Neutrophil (primary cell): ENCODE measurements around the gene CIB4.

ENCODE experiments used
- H3K27ac ChIP-seq: fragments of 200-600 bp; sonication (generic); 2 replicates; pipeline ENCODE4 v1.5.1; 2016; ENCODE audit warnings: mild to moderate bottlenecking, moderate library complexity
- H3K27me3 ChIP-seq: fragments of 200-600 bp; sonication (generic); 2 replicates; pipeline ENCODE4 v1.6.0; 2016; ENCODE audit warnings: mild to moderate bottlenecking
- H3K36me3 ChIP-seq: fragments of 200-600 bp; sonication (generic); 2 replicates; pipeline ENCODE4 v1.5.1; 2017
- H3K4me1 ChIP-seq, 2 experiments: fragments of 200-600 bp in 1 of 2; sonication (generic) in 1 of 2; 1 replicate in 1 of 2; 2 replicates in 1 of 2; pipeline versions ENCODE4 v1.5.1 to v1.6.1; 2013 to 2016; ENCODE audit warnings: low read depth in 1 of 2, low read length in 1 of 2, mild to moderate bottlenecking in 1 of 2, moderate library complexity in 1 of 2; ENCODE audit not compliant: control insufficient read depth in 1 of 2, insufficient read depth in 1 of 2
- H3K4me3 ChIP-seq, 2 experiments: fragments of 200-600 bp in 1 of 2; sonication (generic) in 1 of 2; 1 replicate in 1 of 2; 2 replicates in 1 of 2; pipeline ENCODE4 v1.5.1; 2013 to 2016; ENCODE audit warnings: low read depth in 1 of 2, low read length in 1 of 2, mild to moderate bottlenecking in 1 of 2, moderate library complexity in 1 of 2
- H3K9me3 ChIP-seq: fragments of 200-600 bp; sonication (generic); 2 replicates; pipeline ENCODE4 v1.5.1; 2016
- TF ChIP-seq, protein P1 (sequence below): fragments of 200-600 bp; sonication (generic); IDR thresholded peaks from 2 replicates; pipeline ENCODE4 v1.5.1; 2016; ENCODE audit warnings: antibody characterized with exemption

CIB4 gene

DNA sequence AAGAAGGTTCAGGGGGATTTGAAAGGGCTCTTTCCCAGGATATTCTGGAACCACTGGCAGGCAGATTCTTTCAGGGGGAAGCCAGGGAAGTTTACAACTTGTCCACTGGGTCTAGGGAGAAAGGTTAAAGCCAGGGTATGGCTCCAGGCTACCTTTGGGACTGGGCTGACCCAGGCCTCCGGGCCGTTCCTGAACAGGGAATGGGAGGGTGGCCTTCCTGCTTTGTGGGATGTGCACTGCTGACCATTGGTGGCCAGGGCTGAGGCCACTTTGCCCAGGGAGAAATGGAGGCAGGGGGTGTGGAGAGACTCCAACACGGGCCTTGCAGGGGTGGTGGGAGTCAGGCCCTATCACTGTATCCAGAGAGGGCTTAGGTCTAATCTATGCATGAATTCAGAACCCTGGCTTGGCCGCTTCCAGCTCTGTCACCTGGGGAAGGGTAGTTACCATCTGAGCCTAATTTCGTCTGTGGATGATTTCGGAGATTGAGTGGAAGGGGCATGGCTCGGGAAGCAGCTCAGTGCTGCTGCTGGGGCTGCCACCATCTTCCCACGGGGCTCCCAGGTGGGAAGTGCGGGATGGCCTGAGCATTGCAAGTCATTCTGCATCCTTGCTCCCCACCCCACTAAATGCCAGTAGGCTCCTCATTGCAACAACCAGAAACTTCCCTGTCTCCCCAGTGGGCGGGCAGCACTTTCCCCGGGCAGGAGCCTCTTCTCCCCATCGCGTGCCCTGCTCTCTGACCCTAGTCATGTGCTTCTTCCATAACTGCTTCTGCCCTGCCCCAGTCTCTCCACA, 106.1 kb downstream of the CIB4 start:
- Histone ChIP-seq H3K36me3 (no peaks in the 10 kb centered on the region), H3K27me3 (no peaks in the 10 kb centered on the region), H3K4me1 (no peaks in the 10 kb centered on the region), H3K4me3 (no peak overlapping the region), H3K9me3 (no peaks in the 10 kb centered on the region), H3K27ac (no peak overlapping the region)
- TF ChIP-seq, protein P1, sequence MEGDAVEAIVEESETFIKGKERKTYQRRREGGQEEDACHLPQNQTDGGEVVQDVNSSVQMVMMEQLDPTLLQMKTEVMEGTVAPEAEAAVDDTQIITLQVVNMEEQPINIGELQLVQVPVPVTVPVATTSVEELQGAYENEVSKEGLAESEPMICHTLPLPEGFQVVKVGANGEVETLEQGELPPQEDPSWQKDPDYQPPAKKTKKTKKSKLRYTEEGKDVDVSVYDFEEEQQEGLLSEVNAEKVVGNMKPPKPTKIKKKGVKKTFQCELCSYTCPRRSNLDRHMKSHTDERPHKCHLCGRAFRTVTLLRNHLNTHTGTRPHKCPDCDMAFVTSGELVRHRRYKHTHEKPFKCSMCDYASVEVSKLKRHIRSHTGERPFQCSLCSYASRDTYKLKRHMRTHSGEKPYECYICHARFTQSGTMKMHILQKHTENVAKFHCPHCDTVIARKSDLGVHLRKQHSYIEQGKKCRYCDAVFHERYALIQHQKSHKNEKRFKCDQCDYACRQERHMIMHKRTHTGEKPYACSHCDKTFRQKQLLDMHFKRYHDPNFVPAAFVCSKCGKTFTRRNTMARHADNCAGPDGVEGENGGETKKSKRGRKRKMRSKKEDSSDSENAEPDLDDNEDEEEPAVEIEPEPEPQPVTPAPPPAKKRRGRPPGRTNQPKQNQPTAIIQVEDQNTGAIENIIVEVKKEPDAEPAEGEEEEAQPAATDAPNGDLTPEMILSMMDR = no peak

DNA sequence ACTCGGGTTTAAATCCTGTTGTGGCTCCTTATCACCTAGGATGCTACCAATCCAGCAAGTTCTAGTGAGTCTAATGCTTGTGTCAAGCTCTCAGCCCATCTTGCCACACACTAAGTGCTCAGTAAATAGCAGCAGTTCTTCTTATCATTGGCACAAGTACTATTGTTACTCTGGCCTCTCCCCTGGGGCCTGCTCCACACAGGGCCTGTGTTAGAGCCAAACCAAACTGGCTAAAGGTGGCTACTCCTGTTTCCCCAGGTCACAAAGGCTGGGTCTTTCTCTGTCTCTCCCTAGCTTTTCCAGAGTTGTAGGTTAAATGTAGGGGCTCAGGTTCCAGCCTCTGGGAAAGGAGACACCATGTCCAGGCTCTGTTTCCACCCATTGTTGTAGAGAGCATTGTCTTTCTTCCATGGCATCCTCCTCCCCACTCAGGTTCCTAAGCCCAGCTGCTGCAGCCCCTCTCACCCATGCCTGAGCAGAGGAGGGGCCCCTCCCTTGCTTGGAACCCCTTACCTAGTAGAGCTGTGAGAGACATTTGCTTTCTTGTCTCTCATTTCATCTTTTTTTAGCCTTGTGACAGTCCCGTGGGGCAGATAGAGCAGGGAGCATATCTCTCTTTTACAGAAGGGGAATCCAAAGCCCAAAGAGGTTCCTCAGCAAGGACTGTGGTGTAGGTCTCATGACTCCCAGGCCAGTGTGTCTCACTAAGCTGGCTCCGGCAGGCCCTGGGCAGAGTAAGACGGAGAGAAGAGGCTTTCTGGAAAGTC, 106.9 kb downstream of the CIB4 start:
- no peaks in the 10 kb centered on the region for H3K9me3 ChIP-seq
- no peaks in the 10 kb centered on the region for H3K4me1 ChIP-seq
- H3K27me3 ChIP-seq = no peaks in the 10 kb centered on the region
- TF ChIP-seq, protein P1 = no peak
- no peak overlapping the region for H3K27ac ChIP-seq
- H3K4me3 ChIP-seq = no peak overlapping the region
- H3K36me3 ChIP-seq = no peaks in the 10 kb centered on the region

DNA sequence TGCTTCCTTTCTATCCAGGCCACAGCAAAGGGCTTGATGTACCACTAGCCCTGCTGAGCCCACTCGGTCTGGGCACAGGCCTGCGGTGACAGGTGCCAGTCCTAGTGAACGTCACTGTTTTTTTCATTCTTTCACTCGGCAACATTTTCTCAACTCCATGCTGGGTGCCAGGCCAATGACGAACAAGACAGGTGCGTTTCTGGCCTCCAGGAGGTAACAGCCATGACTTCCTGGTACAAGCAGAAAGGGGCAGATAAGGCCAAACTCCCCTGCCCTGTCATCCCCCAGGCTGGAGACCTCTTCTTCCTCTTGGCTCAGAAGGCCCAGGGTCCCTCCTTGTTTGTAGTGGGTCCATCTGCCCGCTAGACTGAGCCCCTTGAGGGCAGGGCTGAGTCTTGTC, 107.5 kb downstream of the CIB4 start:
- no peak overlapping the region for H3K27ac ChIP-seq
- H3K4me3 ChIP-seq = no peak overlapping the region
- no peaks in the 10 kb centered on the region for H3K4me1 ChIP-seq
- no peaks in the 10 kb centered on the region for H3K9me3 ChIP-seq
- H3K36me3 ChIP-seq = no peaks in the 10 kb centered on the region
- no peaks in the 10 kb centered on the region for H3K27me3 ChIP-seq
- TF ChIP-seq, protein P1 = no peak

DNA sequence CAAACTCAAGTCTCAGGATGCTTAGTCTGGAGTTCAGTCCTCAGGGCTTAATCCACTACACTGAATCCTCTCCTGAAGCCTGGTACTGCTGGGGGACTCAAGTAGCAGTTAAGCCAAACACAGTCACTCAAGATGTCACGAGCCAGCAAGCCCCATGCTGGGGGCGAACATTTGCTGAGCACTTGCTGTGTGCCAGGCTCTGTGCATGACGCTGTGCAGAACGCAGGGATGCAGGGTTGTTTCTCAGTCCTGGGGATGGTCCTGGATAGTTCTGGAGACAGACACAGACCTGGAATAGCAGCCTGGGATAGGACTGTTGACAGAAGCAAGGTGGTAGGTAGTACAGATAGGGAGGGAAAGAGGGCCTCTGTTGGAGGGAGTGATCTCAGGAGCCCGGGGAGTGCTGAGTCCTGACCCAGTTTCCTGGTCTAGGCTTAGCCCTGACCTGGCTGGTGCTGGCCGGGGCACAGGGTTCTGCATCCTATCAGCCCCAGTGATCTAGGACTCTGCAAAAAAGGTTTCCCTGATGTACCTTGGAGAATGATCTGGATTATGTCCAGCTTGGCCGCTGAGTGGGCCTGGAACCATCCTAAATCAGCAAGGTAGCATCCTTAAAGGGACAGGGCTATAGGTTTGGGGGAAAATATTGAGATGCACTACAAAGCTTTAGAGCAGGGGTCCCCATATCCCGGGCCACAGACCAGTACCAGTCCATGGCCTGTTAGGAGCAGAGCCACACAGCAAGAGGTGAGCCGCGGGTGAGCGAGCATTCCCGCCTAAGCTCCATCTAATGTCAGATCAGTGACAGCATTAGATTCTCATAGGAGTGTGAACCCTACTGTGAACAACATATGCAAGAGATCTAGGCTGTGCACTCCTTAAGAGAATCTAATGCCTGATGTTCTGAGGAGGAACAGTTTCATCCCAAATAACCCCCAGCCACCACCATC, 108.6 kb downstream of the CIB4 start:
- Histone ChIP-seq H3K4me1 (no peaks in the 10 kb centered on the region), H3K36me3 (no peaks in the 10 kb centered on the region), H3K27me3 (no peaks in the 10 kb centered on the region), H3K4me3 (no peak overlapping the region), H3K9me3 (no peaks in the 10 kb centered on the region), H3K27ac (no peak overlapping the region)
- TF ChIP-seq, protein P1 = no peak
